Measurements from ENCODE around the gene WNT8B. TPM values are rescaled to one million over a fixed set of nuclear protein-coding genes. Genes with fewer than 3 reads are reported as not detected.

WNT8B gene
- total and polyA plus RNA-seq, 9 of the 15 experiments (the other 6 are each of a cell fraction or from before 2014, with no cell fraction given) = not detected

DNA sequence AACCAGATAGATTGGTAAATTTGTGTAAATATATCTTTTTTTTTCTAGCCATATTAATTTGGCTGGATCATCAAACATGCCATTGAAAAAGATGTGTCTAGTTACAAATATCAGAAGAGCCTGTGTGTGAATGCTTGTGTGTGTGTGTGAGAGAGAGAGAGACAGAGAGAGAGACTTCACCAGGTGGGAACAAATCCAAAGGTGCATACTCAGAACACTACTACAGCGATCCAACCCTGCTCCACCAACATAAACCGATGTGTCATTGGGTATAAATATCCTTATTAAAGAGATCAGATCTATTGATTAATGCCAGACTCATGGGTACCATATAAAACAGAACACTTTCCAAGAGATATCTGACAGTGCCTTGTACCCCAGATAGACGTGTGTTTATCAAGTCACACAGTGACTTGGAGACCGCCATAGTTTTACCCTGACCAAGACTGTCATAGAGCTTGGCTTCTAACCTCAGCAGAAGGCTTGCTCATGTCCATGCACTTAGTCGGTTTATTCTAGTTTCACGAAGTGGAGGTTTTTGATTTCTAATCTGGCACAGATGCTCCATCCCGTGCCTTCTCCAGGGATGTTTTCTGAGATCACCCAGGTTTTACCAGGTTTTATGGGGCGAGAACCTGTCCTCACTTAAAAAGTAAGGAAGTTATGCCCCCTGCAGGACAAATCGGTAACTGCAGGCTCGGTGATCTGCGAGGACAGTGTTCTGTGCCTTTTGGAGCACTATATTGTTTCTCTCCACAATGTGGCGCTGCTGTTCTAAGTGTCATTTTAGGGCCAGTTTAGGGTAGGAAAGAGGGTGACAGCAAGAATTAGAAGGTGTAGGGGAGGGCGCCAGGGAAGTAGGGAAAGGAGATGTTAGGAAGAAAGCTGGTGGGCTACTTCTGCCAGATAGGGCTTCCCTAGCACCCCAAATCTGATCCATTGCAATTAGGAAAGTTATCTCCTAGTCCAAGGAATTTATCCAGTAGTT is 29.3 kb upstream of the WNT8B start (continued):
- TF ChIP-seq, protein P1, sequence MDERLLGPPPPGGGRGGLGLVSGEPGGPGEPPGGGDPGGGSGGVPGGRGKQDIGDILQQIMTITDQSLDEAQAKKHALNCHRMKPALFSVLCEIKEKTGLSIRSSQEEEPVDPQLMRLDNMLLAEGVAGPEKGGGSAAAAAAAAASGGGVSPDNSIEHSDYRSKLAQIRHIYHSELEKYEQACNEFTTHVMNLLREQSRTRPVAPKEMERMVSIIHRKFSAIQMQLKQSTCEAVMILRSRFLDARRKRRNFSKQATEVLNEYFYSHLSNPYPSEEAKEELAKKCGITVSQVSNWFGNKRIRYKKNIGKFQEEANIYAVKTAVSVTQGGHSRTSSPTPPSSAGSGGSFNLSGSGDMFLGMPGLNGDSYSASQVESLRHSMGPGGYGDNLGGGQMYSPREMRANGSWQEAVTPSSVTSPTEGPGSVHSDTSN (CRISPR knock-in tag; IDR thresholded peaks at IDR 0.05; ENCODE audit: low read depth) = no peak
- TF ChIP-seq, protein P1 (tag; conservative IDR thresholded peaks at IDR 0.05; ENCODE audit: low read depth) = no peak
- no peak for TF ChIP-seq FOS (IDR thresholded peaks at IDR 0.05; ENCODE audit: extremely low read depth, insufficient read length)
- TF ChIP-seq ZFP36 (IDR thresholded peaks at IDR 0.05; ENCODE audit: low read depth, low read length, partially characterized antibody) = no peak
- TF ChIP-seq RNF2 (IDR thresholded peaks at IDR 0.05) = no peak
- TF ChIP-seq MXD1 (CRISPR knock-in tag; IDR thresholded peaks at IDR 0.05; ENCODE audit: borderline replicate concordance, poor library complexity, severe bottlenecking) = no peak
- TF ChIP-seq, protein P2, sequence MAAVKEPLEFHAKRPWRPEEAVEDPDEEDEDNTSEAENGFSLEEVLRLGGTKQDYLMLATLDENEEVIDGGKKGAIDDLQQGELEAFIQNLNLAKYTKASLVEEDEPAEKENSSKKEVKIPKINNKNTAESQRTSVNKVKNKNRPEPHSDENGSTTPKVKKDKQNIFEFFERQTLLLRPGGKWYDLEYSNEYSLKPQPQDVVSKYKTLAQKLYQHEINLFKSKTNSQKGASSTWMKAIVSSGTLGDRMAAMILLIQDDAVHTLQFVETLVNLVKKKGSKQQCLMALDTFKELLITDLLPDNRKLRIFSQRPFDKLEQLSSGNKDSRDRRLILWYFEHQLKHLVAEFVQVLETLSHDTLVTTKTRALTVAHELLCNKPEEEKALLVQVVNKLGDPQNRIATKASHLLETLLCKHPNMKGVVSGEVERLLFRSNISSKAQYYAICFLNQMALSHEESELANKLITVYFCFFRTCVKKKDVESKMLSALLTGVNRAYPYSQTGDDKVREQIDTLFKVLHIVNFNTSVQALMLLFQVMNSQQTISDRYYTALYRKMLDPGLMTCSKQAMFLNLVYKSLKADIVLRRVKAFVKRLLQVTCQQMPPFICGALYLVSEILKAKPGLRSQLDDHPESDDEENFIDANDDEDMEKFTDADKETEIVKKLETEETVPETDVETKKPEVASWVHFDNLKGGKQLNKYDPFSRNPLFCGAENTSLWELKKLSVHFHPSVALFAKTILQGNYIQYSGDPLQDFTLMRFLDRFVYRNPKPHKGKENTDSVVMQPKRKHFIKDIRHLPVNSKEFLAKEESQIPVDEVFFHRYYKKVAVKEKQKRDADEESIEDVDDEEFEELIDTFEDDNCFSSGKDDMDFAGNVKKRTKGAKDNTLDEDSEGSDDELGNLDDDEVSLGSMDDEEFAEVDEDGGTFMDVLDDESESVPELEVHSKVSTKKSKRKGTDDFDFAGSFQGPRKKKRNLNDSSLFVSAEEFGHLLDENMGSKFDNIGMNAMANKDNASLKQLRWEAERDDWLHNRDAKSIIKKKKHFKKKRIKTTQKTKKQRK (IDR thresholded peaks at IDR 0.05; ENCODE audit: borderline replicate concordance, low read depth, low read length) = no peak
- no peak for TF ChIP-seq AFF4 (CRISPR knock-in tag; IDR thresholded peaks at IDR 0.05)
- no peak for TF ChIP-seq GTF2A2 (tag; IDR thresholded peaks at IDR 0.05)
- no peak for TF ChIP-seq HDAC3 (IDR thresholded peaks at IDR 0.05; ENCODE audit: borderline replicate concordance, partially characterized antibody)
- TF ChIP-seq ZBTB9 (CRISPR knock-in tag; IDR thresholded peaks at IDR 0.05) = no peak
- TF ChIP-seq ZBTB17 (CRISPR knock-in tag; IDR thresholded peaks at IDR 0.05) = no peak
- no peak for TF ChIP-seq ATF1 (CRISPR knock-in tag; IDR thresholded peaks at IDR 0.05)
- TF ChIP-seq ATF1 (tag; IDR thresholded peaks at IDR 0.05) = 0 out of 2 replicates have a peak, but pooled peaks have one; percentile 29
